Liver (tissue), 9 donors: ENCODE measurements around the gene UBE2F. TPM values are rescaled to one million over a fixed set of nuclear protein-coding genes. Genes with fewer than 3 reads are reported as not detected.

Source experiments
- DNase-seq: peaks from one replicate; pipeline ENCODE4 v3.0.0-alpha.2; 2017; ENCODE audit warnings: low spot score
- H3K27ac ChIP-seq, 2 donors: one replicate each; pipeline ENCODE4 v1.7.0; 2013; ENCODE audit warnings: inconsistent platforms in 2 of 2, low read length in 2 of 2, control low read depth in 1 of 2, low read depth in 1 of 2, mild to moderate bottlenecking in 1 of 2
- H3K27me3 ChIP-seq, 4 donors: one replicate each; pipeline versions ENCODE4 v1.6.1 to v1.7.0; 2013; ENCODE audit warnings: low read length in 3 of 4, inconsistent platforms in 1 of 4, mild to moderate bottlenecking in 1 of 4, moderate library complexity in 1 of 4; ENCODE audit not compliant: control insufficient read depth in 4 of 4, insufficient read depth in 4 of 4
- H3K36me3 ChIP-seq, 4 donors: one replicate each; pipeline versions ENCODE4 v1.6.1 to v1.7.0; 2013; ENCODE audit warnings: low read length in 3 of 4, mild to moderate bottlenecking in 3 of 4, low read depth in 1 of 4, moderate library complexity in 1 of 4; ENCODE audit not compliant: control insufficient read depth in 4 of 4, insufficient read depth in 3 of 4
- H3K4me1 ChIP-seq, 4 donors: one replicate each; pipeline versions ENCODE4 v1.6.1 to v1.7.0; 2013; ENCODE audit warnings: low read length in 3 of 4, mild to moderate bottlenecking in 3 of 4, moderate library complexity in 1 of 4; ENCODE audit not compliant: control insufficient read depth in 4 of 4, insufficient read depth in 4 of 4
- H3K4me3 ChIP-seq, 3 donors: one replicate each; pipeline versions ENCODE4 v1.6.1 to v1.7.0; 2013; ENCODE audit warnings: low read length in 3 of 3, control low read depth in 1 of 3, low read depth in 1 of 3, mild to moderate bottlenecking in 1 of 3
- H3K9ac ChIP-seq, 2 donors: one replicate each; pipeline ENCODE4 v1.7.0; 2013; ENCODE audit warnings: low read length in 2 of 2, mild to moderate bottlenecking in 2 of 2, moderate library complexity in 2 of 2, control low read depth in 1 of 2, low read depth in 1 of 2
- H3K9me3 ChIP-seq, 4 donors: one replicate each; pipeline versions ENCODE4 v1.6.1 to v1.7.0; 2013; ENCODE audit warnings: low read length in 3 of 4; ENCODE audit not compliant: control insufficient read depth in 4 of 4
- ATF3 ChIP-seq: IDR thresholded peaks from 2 replicates; pipeline ENCODE4 v1.6.1; 2016; ENCODE audit warnings: antibody characterized with exemption
- CTCF ChIP-seq: fragments of 150-350 bp; IDR thresholded peaks from 2 replicates; pipeline ENCODE4 v1.5.1; 2017; ENCODE audit warnings: improper control_type of control experiment, low read depth, low read length; ENCODE audit not compliant: missing input control
- EGR1 ChIP-seq, 2 donors: IDR thresholded peaks; 2 replicates each; pipeline ENCODE4 v1.6.1; 2016 to 2018; ENCODE audit warnings: antibody characterized with exemption in 2 of 2, low read depth in 2 of 2
- FOXA2 ChIP-seq: IDR thresholded peaks from 2 replicates; pipeline ENCODE4 v1.6.1; 2016; ENCODE audit warnings: antibody characterized with exemption
- GABPA ChIP-seq, 2 donors: IDR thresholded peaks in 1 of 2; conservative IDR thresholded peaks in 1 of 2; 2 replicates each; pipeline ENCODE4 v1.6.1; 2016; ENCODE audit warnings: antibody characterized with exemption in 2 of 2, mild to moderate bottlenecking in 1 of 2, moderate library complexity in 1 of 2
- HNF4A ChIP-seq, 2 donors: conservative IDR thresholded peaks; 2 replicates each; pipeline ENCODE4 v1.6.1; 2016; ENCODE audit warnings: antibody characterized with exemption in 2 of 2, mild to moderate bottlenecking in 2 of 2
- HNF4G ChIP-seq: IDR thresholded peaks from 2 replicates; pipeline ENCODE4 v1.6.1; 2016; ENCODE audit warnings: antibody characterized with exemption
- MAX ChIP-seq: IDR thresholded peaks from 2 replicates; pipeline ENCODE4 v1.6.1; 2016; ENCODE audit warnings: antibody characterized with exemption
- RAD21 ChIP-seq, 2 donors: IDR thresholded peaks; 2 replicates each; pipeline ENCODE4 v1.6.1; 2016; ENCODE audit warnings: antibody characterized with exemption in 2 of 2, mild to moderate bottlenecking in 2 of 2
- REST ChIP-seq: IDR thresholded peaks from 2 replicates; pipeline ENCODE4 v1.6.1; 2016; ENCODE audit warnings: antibody characterized with exemption, mild to moderate bottlenecking
- RXRA ChIP-seq, 2 donors: IDR thresholded peaks; 2 replicates each; pipeline ENCODE4 v1.6.1; 2017 to 2018; ENCODE audit warnings: antibody characterized with exemption in 2 of 2, mild to moderate bottlenecking in 1 of 2
- SP1 ChIP-seq: IDR thresholded peaks from 2 replicates; pipeline ENCODE4 v1.6.1; 2018; ENCODE audit warnings: antibody characterized with exemption, mild to moderate bottlenecking
- TAF1 ChIP-seq: conservative IDR thresholded peaks from 2 replicates; pipeline ENCODE4 v1.6.1; 2016; ENCODE audit warnings: antibody characterized with exemption, mild to moderate bottlenecking
- YY1 ChIP-seq: IDR thresholded peaks from 2 replicates; pipeline ENCODE4 v1.6.1; 2016; ENCODE audit warnings: antibody characterized with exemption, mild to moderate bottlenecking
- ZBTB33 ChIP-seq: IDR thresholded peaks from 2 replicates; pipeline ENCODE4 v1.6.1; 2016; ENCODE audit warnings: antibody characterized with exemption
- WGBS: extraction: QIAGEN DNeasy Blood & Tissue Kit; methylation state at CpG from one replicate; pipeline ENCODE4 v1.1.7; 2013; 5-methylcytosine and 5-hydroxymethylcytosine counted together
- polyA plus RNA-seq, 2 donors: library from polyadenylated mRNA; stranded (reverse) in 1 of 2; unstranded in 1 of 2; fragments of 200-250 nt in 1 of 2; fragments of >200 nt in 1 of 2; fragmentation: Nextera tagmentation in 1 of 2; extraction: Ambion mirVana in 1 of 2; gene quantifications; one replicate each; pipeline versions ENCODE4 v1.2.1 to v1.2.3, GENCODE V29; 2013 to 2015
- total RNA-seq, 2 donors: library from RNA; depleted of rRNA; stranded (reverse); fragments of >200 nt; gene quantifications; one replicate each; pipeline ENCODE4 v1.2.3, GENCODE V29; 2014
- donor health status: healthy.
- donor health status: healthy.
- donor health status: healthy.
- donor health status: healthy.
- donor health status: healthy.

UBE2F gene
- total and polyA plus RNA-seq, 4 donors, result 30.5 to 55.3 (median 32.1) TPM

- no peak for DNase-seq
- Histone ChIP-seq H3K36me3 (peaks cover 4 to 11% (median 7%) of the 10 kb centered on the region in 4 donors), H3K9ac (no peak overlapping the region), H3K27ac (no peak overlapping the region), H3K4me3 (no peak overlapping the region), H3K27me3 (no peaks in the 10 kb centered on the region), H3K9me3 (no peaks in the 10 kb centered on the region), H3K4me1 (peaks cover 5 to 24% (median 15%) of the 10 kb centered on the region in 4 donors)
- TF ChIP-seq YY1 (no peak), HNF4G (no peak), EGR1 (IDR thresholded peaks at IDR 0.05; ENCODE audit: low read depth in 2 of 2) (no peak), MAX (no peak), GABPA (IDR thresholded peaks at IDR 0.05 in 1 of 2, conservative IDR thresholded peaks at IDR 0.05 in 1 of 2) (no peak), FOXA2 (no peak), REST (no peak), HNF4A (conservative IDR thresholded peaks at IDR 0.05) (no peak), RAD21 (IDR thresholded peaks at IDR 0.05) (no peak), RXRA (IDR thresholded peaks at IDR 0.05) (no peak), ATF3 (no peak), SP1 (no peak), TAF1 (no peak), ZBTB33 (no peak), CTCF (no peak)
- 78% methylated on average over 3 of the region's 3 CpGs for WGBS
Measured at GRCh38 chr2:237972211-237972610, 5.4 kb downstream of the UBE2F start.

GRCh38 chr2:237972936-237973335 is 6.1 kb downstream of the UBE2F start:
- H3K9ac ChIP-seq, result no peak overlapping the region
- peaks cover 2 to 18% (median 11%) of the 10 kb centered on the region in 4 donors for H3K4me1 ChIP-seq
- no peak overlapping the region for H3K4me3 ChIP-seq
- WGBS, result 96% methylated on average over 10 of the region's 10 CpGs
- no peaks in the 10 kb centered on the region for H3K9me3 ChIP-seq
- no peaks in the 10 kb centered on the region for H3K27me3 ChIP-seq
- no peak overlapping the region for H3K27ac ChIP-seq
- no peak for DNase-seq
- TF ChIP-seq RAD21 (IDR thresholded peaks at IDR 0.05) (no peak), CTCF (no peak), MAX (no peak), FOXA2 (no peak), HNF4A (conservative IDR thresholded peaks at IDR 0.05) (no peak), ATF3 (no peak), YY1 (no peak)
- peaks cover 4 to 11% (median 7%) of the 10 kb centered on the region in 4 donors for H3K36me3 ChIP-seq
